NCI-H187 treated with DMSO at 0.1 percent for 48 hours (cell line): ENCODE data around the gene OR51E1.

Source experiments
- DNase-seq: peaks from one replicate; lab custom pipeline; 2025; lab: John Stamatoyannopoulos, UW

Gene OR51E1

DNA sequence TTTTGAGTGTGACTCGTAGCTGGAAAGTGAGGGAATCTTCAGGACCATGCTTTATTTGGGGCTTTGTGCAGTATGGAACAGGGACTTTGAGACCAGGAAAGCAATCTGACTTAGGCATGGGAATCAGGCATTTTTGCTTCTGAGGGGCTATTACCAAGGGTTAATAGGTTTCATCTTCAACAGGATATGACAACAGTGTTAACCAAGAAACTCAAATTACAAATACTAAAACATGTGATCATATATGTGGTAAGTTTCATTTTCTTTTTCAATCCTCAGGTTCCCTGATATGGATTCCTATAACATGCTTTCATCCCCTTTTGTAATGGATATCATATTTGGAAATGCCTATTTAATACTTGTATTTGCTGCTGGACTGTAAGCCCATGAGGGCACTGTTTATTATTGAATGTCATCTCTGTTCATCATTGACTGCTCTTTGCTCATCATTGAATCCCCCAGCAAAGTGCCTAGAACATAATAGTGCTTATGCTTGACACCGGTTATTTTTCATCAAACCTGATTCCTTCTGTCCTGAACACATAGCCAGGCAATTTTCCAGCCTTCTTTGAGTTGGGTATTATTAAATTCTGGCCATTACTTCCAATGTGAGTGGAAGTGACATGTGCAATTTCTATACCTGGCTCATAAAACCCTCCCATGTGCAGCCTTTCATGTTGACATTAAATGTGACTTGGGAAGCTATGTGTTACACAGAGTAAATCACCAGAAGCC is 11.0 kb downstream of the OR51E1 start:
- no peak for DNase-seq

DNA sequence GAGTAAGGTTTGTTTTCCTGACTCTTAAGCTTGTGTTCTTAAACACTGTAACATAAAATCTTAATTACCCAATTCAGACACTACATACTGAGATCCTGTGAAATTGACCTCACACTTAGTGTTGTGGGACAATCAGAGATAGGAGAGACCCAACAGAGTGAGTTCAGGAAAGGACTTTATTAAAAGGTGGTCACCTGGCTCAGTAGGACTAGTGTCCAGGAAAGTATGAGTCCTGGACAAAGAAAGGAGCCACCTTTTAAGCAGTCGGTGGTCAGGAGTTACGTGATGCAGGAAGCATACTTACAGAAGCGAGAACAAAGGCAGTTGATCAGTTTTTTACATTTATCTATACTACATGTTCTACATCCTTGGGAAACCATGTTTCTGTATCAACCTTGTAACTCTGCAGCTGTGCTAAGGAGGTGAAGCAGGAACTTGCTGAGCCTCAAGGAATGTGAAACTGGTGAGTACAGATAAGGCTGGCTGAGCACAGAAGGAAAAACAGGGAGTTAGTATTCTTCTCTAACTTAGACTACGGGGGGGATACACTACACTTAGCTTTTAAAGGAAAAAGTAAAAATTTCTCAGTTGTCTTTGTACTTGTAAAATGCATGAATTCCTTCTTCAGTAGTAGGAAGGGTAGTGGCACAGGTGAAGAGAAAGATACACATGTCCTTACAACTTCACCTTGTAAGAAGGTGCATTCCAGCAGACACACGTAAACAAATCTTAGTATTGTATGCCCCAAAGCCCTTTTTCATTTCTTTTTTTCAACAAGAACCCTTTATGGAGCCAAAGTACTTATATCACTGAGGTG is 15.1 kb downstream of the OR51E1 start:
- DNase-seq = no peak

DNA sequence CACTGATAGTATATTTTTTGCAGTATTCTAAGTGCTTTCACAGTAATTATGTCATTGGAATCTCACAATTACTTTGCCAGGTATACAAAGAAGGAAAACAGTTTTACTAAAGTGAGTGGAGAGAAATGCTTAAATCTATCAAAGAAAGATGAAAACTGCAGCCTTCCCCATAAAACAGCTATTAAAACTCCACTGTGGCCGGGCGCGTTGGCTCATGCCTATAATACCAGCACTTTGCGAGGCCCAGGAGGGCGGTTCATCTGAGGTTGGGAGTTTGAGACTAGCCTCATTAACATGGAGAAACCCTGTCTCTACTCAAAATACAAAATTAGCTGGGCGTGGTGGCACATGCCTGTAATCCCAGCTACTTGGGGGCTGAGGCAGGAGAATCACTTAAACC is 19.1 kb downstream of the OR51E1 start:
- no peak for DNase-seq

- no peak for DNase-seq
Measured at GRCh38 chr11:4664183-4664582, 20.4 kb downstream of the OR51E1 start.

GRCh38 chr11:4664786-4665185 is 21.0 kb downstream of the OR51E1 start:
- no peak for DNase-seq

DNA sequence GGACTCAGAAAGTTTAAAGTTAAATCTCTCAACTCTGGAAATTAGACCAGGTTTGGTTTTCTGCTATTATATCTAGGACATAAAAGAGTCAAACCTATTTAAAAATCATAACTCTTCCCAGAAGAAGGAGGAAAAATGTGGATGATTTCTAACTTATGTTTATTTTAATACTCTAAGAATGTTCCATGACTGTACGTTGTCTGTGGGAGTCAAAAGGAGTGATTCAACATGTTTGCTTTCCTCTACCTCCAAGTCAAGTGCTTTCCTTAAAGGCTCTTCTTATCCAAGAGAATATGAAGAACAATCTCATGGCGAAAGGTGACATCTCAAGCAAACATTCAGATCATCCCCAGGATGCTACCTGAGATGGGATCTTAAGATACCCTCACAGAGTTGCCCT is 21.6 kb downstream of the OR51E1 start:
- DNase-seq = no peak

- DNase-seq = no peak
Measured at GRCh38 chr11:4671741-4672140, 28.0 kb downstream of the OR51E1 start.

GRCh38 chr11:4672470-4672869 is 28.7 kb downstream of the OR51E1 start:
- DNase-seq = no peak

- no peak for DNase-seq
Measured at GRCh38 chr11:4673781-4674180, 30.0 kb downstream of the OR51E1 start.

DNA sequence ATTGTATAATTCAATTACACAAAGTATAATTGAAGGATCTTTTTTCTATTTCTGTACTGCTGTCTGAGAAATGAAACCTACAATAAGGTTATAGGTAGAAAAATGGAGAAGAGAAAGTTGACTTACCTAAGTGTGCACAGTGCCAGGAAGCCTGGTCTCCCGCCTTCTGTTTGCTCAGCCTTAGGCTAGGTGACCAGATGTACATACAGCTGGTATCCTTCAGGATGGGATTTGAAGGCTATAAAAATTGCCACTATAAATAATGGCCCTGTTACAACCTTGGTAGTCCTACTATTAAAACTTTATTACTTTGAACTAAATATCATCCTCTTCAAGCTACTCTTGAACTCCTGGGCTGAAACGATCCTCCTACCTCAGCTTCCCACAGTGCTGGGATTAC is 34.2 kb downstream of the OR51E1 start:
- DNase-seq = no peak

DNA sequence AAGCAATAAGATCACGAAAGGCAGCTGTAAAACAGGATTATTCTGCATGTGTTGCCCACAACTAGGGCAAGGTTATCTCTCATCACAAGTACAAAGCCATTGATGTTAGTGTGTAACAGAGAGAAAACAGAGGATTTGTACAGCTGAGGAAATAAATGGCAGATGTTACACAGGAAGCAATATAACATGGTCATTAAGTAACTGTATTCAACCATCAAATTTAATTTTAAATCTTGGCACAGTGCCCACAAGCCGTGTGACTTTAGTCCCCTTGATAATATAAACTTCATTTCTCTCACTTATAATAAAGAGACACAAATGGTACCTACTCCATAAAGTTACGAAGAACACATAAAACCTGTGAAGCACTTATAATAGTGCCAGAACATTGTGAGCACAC is 36.6 kb downstream of the OR51E1 start:
- no peak for DNase-seq

DNA sequence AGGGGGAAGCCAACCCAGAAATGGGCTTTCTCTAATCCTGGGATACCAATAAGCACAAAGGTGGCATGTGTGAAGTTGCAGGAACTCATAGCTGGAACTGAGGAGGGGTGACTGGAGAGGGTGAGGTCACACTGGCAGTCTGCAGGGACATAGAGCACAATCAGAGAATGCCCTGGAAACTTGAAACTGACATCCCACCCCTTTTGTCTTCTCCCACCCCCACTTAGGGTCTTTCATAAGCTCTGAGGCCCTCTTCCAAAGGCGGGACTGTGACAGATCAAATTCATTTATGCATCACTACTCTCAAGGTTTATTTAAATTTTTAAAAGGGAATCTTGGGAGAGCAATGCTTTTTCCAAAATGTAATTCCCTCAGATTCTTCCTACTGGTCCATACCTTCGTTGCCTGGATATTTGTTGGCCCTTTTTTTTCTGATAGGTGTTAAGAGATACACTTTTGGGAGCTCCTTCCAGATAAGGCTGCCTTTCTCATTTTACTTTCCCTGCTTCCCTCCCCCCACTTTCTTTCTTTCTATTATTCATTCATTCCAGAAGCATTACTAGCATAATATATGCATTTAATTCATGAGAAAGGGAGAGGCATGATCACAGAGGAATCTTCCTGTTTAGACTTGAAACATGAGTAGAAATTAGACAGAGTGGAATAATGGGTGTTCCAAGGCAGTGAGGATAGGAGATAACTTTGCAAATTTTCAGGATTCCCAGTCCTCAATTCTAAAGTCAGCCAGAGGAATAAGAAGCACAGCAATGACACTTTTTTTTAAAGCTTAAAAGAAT is 39.0 kb downstream of the OR51E1 start:
- DNase-seq = no peak

- DNase-seq = no peak
Measured at GRCh38 chr11:4684631-4685285, 41.0 kb downstream of the OR51E1 start.

GRCh38 chr11:4695442-4695841 is 51.7 kb downstream of the OR51E1 start:
- no peak for DNase-seq

DNA sequence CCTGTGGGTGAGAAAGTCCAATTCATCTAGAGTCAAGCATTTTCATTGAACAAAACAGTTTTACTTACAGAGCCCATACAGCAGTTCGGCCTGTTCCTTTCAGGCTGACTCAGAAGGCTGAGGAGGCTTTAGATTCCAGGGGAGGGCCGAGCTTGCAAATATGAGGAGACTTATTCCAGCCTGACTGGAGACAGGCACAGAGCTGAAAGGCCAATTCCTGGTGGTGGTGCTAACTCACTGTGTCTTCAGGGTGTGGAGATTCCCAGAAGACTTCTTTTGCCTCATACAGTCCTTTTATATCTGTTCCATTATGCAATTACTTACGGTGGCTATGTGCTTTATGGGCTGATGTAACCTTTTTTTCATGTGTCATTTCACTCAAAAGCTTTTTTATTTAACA is 53.8 kb downstream of the OR51E1 start, which contains the start of gene OR51E2:
TSS of gene OR51E2 (minus strand) at position 269 of the 400 bp plus-strand sequence. CDS start 15,142 bp downstream, outside the sequence.
- no peak for DNase-seq

GRCh38 chr11:4699697-4700435 is 56.1 kb downstream of the OR51E1 start:
- no peak for DNase-seq

DNA sequence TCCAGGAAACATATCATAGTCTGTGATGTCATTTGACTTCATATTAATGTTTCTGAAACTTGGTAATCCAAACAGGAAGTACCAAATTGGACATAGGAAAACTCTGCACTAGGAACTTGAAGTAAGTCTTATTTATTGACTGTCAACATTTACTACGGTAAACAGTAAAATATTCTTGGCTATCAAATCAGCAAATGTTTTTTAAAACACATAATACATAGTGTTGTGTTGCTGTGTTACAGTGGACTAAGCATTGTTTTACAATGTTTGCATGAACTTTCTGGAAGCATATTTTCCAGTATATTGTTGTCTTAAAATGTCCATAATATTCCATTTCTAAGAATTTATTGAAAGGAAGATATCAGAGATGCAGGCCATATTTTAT is 56.6 kb downstream of the OR51E1 start:
- no peak for DNase-seq

DNA sequence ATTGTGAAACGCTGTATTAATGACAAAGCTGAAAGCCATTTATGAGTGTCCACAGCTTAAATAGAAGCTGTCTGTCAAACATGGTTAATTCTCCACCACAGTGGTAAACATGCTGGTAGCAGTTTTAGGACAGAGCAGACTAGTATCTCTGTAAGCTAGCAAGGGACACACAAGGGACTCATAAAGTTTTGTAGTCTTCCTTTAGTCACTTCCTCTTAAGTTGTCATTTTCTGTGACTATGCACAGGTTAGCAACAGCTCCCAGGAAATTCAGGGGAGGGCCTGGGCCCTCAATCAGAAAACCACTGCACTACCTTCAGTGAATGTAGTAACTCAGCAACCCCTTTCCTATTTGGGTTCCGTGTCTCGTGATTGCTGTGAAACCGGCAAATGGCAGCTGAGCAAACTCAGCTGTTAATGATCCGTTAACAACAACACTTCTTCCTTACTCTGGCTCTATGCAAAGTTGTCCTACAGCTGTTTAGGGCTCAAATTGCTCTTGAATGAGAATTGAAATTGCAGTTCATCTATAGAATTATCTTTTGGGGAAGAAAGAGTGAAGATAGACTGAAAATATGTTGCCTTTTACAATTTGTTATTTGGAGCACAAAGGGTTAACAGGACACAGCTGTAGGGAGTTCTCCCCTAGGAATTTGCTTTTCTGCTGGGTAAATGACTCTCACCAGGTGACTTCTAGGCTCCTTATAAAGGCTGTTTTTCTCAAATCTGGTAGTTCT is 60.4 kb downstream of the OR51E1 start, which contains the start of gene MMP26:
TSS of gene MMP26 (plus strand) at position 731 of the 736 bp plus-strand sequence.
- peak; percentile 95 for DNase-seq

- no peak for DNase-seq
Measured at GRCh38 chr11:4704790-4705334, 61.1 kb downstream of the OR51E1 start.
